NCI-H1930 (cell line): ENCODE measurements around the gene MPDZ.

Experiments used
- DNase-seq, 2 experiments: peaks; one replicate each; lab custom pipeline; 2025; lab: John Stamatoyannopoulos, UW

MPDZ gene

DNA sequence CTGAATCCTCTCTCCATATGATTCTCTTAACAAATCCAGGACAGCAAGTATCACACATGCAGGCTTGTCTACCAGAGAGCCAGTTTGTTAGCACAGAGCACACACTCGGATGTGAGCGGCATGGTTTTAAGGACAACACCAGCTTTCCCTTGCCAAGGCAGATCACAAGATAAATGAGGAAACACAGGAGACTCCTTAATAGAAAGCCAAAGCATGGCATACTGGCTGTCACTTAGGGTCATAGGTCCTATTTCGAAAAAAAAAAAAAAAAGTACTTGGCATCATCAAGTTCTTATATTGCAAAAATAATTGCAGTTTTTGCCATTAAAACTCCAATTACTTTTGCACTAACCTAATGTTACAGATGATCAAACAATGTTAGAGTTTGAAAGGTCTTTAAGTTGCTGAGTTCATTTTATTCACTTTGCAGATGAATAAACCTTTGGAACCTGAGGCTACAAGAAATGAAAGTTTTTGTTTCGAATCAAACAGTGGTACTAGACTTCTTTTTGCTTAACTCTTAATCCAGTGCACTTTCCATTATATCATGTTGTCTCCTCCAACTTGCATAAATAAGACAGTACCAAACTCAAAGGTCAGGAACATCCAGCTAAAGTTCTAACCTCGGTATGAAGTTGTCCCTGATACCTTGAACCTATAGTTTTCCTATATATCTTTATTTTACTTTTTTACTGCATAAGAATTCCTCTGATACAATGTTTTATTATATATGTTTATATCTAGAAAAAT is 138.5 kb downstream of the MPDZ start:
- DNase-seq = no peak

- DNase-seq = no peak
These were observed 139.8 kb downstream of the MPDZ start for GRCh38 chr9:13139641-13140171.

DNA sequence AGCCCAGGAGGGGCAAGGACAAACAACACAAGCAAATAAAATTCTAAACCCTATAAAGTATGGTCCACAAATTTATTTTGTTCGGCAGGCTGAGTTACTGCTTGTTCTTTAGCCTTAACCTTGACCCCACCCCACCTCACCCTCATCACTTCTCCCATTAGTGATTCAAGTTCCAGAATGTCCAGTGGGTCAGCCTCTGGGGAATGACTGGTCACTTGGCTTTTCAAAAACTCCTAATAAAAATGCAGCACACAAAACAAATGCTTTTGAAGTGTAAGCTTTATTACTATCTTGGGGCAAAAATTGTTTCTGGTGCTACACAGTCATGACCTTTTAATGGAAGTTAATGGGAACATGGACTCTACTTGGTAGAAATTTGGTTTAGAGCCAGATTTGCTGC is 142.1 kb downstream of the MPDZ start:
- DNase-seq = no peak

- no peak for DNase-seq
These were observed 147.5 kb downstream of the MPDZ start for GRCh38 chr9:13131991-13132390.

- no peak for DNase-seq
These were observed 148.1 kb downstream of the MPDZ start for GRCh38 chr9:13131416-13131815.

- no peak for DNase-seq
These were observed 151.1 kb downstream of the MPDZ start for GRCh38 chr9:13128266-13128860.

GRCh38 chr9:13127131-13127530 is 152.4 kb downstream of the MPDZ start:
- DNase-seq = no peak

- DNase-seq = no peak
These were observed 154.2 kb downstream of the MPDZ start for GRCh38 chr9:13125261-13125660.

DNA sequence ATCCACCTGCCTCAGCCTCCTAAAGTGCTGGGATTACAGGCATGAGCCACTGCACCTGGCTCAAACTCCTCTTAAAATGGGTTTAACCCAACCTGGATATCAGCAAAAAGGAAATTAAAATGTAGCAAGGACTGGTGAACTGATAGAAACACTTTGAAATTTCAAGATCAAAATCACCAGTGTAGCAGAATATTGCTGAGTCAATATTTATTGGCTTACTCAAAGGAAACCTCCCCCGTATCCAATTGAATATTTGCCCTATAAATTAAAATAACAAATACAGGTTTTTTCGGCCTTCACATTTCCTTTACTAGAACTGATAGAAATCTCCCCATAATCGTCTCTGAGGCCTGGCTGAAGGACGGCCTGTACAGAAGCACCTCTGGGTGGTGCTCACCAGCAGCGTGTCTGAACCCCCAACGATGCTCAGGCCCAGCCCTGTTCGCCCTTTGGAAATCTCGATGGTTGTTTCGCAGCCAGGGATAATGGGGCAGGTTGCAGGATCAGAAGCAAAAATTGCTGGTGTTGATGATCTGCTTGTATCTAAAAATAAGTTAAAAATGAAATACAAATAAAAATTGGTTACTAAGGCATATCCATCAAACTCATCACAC is 156.6 kb downstream of the MPDZ start:
- no peak for DNase-seq

DNA sequence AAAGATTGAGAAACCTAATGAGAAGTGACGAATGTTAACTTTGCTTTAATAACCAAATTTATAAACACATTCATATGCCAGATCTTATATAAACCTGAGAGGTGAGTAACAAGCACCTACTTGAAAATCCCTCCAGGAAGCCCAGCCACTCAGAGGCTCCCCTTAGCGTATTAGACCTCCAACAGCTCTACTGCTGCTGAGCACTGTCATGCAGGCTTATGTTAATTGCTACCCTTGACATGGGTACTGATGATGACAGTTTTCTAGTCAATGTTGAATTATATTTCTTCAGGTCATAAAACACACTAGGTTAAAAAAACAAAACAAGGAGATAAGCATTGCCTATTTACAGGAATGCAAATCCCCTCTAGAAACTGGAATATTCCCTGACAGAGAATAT is 161.2 kb downstream of the MPDZ start:
- DNase-seq = no peak

GRCh38 chr9:13116292-13116691 is 163.2 kb downstream of the MPDZ start:
- no peak for DNase-seq

DNA sequence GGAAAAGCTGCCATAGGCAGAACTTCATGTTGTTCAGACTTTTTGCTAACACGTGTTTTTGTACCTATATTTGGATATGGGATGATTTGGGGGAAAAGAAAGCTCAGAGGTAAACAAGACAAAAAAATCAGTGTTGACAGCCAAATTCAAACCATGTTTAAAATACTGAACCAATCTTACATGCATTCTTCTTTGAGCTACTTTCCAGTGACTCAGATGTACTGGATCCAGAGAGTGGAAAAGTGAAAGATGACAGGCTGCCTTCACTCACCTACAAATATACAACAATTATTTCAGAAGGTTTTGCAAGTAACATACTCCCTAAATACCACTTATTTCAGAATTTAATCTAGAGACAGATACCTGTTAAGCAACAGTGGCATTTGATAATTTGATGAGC is 165.7 kb downstream of the MPDZ start:
- DNase-seq = no peak

- DNase-seq = no peak
These were observed 166.3 kb downstream of the MPDZ start for GRCh38 chr9:13113216-13113615.

DNA sequence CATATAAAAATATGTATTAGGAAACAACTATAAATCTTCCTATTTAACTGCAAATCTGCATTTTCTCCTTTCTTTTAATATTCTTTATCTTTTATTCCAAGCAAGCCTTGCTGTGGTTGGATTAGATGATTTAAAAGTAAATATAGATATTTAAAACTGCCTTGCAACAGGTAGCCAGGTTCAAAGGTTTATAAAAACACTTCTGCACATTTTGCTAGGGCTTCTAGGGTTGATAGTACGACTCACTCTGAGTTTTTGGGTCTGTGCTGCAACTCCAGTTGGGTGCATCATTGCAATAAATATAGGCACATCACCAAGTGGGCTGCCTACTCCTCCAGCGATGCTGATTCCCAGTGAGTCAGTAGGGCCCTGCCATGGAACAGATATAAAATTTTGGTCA is 167.7 kb downstream of the MPDZ start:
- DNase-seq = no peak

DNA sequence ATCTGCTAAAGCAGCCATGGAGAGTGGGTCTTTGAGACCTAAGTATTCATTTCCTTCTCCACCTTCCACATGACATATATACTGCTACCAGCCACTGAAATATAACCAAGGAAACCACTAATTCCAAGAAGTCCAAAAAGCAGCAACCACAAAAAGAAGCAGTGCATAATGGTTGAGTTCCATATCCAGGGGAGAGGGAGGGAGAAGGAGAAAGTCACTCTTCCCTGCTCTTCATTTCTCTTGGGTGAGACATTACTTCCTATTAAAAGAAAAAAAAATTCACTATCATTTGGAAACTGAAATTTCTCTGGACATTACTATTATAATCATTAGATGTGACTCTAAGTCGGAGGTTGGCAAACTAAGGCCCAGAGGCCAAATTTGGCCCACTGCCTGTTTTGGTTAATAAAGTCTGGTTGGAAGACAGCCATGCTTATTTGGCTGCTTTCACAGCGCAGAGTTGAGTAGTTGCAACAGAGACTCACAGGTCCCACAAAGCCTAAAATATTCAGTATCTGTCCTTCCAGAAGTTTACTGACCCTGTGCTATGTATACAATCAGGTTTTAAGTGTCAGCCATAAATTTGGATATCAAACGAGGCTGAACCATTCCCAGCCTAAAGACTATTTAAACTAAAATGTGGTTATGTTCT is 168.6 kb downstream of the MPDZ start:
- DNase-seq = no peak

DNA sequence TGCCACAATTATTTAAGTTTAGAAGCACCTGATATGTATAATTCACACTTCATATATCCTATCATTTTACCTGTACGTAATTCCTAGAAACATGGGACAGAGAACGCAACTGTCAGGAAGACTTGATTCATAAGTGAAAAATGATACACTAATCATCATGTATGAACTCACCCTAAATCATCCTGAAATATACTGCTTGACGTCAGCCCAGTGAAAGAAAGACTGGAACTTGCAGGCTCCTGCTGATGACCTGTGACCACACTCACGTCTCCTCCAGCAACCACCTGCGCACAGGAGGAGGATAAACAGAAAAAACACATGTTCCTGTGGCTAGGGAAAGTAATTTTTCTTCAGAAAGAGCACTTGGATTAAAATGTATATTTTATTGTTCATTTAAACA is 169.7 kb downstream of the MPDZ start:
- no peak for DNase-seq

DNA sequence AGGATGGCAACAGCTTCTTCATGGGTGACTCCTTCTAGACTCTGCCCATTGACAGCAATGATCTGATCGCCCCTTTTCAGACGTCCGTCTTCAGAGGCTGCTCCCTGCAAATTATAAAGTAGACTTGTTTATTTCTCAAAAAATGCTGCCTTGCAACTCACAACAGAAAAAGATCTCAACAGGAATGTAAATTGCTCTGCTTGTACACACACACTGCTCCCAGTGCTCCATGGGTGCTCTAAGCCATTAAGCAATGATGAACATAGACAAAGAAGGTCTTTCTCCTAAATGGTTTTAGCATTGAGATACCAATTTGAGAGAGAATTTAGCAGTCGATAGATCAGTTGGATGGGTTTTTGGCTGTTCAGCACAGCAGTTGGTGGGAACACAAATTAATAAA is 172.5 kb downstream of the MPDZ start:
- no peak for DNase-seq

DNA sequence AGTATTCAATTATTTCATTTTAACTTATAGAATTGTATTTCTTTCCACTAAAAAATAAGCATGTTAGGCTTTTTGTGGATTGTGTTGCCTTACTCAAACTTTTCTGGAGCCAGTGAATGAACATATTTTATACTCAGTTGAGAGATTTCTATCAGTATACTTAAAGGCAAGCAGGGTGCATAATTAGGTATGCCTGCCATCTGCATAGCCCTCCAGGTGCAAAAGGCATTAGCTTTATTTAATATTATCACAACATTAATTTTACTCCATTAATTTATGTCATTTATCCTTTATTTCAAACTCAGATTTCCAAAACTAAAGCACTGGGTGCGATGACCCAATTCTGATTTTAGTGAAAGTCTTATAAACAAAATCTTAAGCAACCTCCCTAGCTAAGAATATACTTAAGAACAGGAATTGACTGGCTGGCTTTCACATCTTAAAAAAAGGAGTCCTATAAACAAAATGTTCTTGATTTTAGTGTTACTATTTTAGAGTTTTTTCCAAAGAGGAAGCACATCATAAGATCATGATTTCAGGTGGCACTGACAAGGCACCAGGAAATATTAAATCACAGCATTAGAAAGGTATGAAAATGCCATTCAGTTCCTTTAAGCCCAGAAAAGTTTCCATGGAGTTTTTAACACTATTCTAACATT is 178.4 kb downstream of the MPDZ start:
- DNase-seq = no peak

DNA sequence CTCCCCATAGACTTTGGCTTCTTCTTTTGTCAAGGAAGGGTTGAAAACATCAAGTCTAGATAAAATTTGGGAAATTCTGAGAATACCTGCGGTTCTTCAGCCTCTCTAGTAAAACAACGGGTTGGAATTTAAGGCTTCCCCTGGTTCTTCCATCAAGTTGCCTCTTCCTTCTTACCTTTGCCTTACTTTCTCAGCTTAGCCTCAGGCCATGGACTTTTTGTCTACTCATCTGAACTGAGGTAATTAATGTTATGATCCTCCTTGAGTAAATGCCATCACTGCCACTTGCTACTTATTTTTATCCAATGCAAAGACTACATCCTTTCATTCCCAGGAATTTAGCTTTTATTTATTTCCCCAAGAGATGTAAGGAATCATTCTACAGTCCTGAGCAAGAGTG is 184.4 kb downstream of the MPDZ start:
- DNase-seq = no peak

- DNase-seq = no peak
These were observed 188.9 kb downstream of the MPDZ start for GRCh38 chr9:13090628-13091027.

- DNase-seq = no peak
These were observed 189.8 kb downstream of the MPDZ start for GRCh38 chr9:13089666-13090065.

DNA sequence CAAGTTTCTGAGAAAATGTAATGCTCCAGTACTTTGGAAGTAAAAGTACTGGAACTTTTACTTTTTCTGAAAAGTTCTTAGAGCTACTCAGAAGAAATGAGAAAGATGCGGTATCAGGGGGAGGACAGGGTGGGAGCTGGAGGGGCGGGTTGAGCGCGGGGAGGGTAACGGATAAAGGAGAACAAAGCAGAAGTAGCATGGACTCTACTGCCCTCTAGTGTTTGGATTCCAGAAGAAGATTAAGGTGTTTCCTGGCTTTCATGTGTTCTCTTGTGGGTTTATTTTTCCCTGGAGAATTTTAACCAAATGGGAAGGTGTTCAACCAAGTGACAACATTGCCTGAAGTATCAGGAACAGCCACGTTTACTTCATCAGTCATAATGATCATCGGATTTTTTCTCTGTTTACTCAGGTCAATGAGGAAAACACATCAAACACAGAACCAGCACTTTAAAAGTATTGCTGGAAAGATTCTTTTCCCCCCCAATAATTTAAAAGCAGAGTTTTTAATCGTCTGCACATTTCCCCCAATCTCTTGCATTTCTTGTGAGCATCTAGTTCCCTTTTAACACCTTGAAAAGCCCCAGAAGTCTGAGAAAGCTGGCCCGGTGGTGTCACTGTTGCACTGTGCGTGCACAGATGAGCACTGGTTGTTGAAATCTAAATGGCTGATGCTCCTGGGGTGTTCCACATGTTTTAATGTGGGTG is 190.6 kb downstream of the MPDZ start:
- DNase-seq = peak; percentile 39 to 54
